GM12878 (cell line): ENCODE results near the gene LRP5. TPM values are rescaled to one million over a fixed set of nuclear protein-coding genes. Genes with fewer than 3 reads are reported as not detected.

Experiments
- BCLAF1 ChIP-seq: fragments of 450-650 bp; IDR thresholded peaks from 2 replicates; pipeline ENCODE4 v1.6.1; 2017; ENCODE audit warnings: antibody characterized with exemption, mild to moderate bottlenecking, moderate library complexity
- E4F1 ChIP-seq: fragments of 450-650 bp; IDR thresholded peaks from 2 replicates; pipeline ENCODE4 v1.6.1; 2018; ENCODE audit warnings: borderline replicate concordance, mild to moderate bottlenecking; ENCODE audit not compliant: partially characterized antibody
- IRF4 ChIP-seq: IDR thresholded peaks from 2 replicates; pipeline ENCODE4 v1.6.1; 2011; ENCODE audit warnings: low read depth, low read length
- JUND ChIP-seq: IDR thresholded peaks from 2 replicates; pipeline ENCODE4 v1.6.1; 2012; ENCODE audit warnings: low read depth, mild to moderate bottlenecking, low read length, improper control_type of control experiment, moderate library complexity
- MTA2 ChIP-seq: fragments of 450-650 bp; IDR thresholded peaks from 2 replicates; pipeline ENCODE4 v1.6.1; 2016; ENCODE audit warnings: low read depth, mild to moderate bottlenecking, moderate library complexity
- NR2C1 ChIP-seq: fragments of 450-650 bp; IDR thresholded peaks from 2 replicates; pipeline ENCODE4 v1.6.1; 2017; ENCODE audit warnings: antibody characterized with exemption, mild to moderate bottlenecking, moderate library complexity
- NR2F1 ChIP-seq: fragments of 450-650 bp; conservative IDR thresholded peaks from 2 replicates; pipeline ENCODE4 v1.6.1; 2017; ENCODE audit warnings: mild to moderate bottlenecking
- PAX5 ChIP-seq: IDR thresholded peaks from 2 replicates; pipeline ENCODE4 v1.6.1; 2011; ENCODE audit warnings: low read depth, low read length, borderline replicate concordance
- POLR2AphosphoS2 ChIP-seq: IDR thresholded peaks from 2 replicates; pipeline ENCODE4 v1.6.1; 2011; ENCODE audit warnings: low read depth, mild to moderate bottlenecking, low read length, improper control_type of control experiment, moderate library complexity
- RBBP5 ChIP-seq: fragments of 200-600 bp; sonication (generic); conservative IDR thresholded peaks from 2 replicates; pipeline ENCODE4 v1.6.1; 2016
- RELB ChIP-seq: fragments of 450-650 bp; IDR thresholded peaks from 2 replicates; pipeline ENCODE4 v1.6.1; 2017; ENCODE audit warnings: low read depth, mild to moderate bottlenecking, moderate library complexity
- SMARCA5 ChIP-seq: fragments of 450-650 bp; IDR thresholded peaks from 2 replicates; pipeline ENCODE4 v1.6.1; 2017; ENCODE audit warnings: mild to moderate bottlenecking
- STAT3 ChIP-seq: IDR thresholded peaks from 2 replicates; pipeline ENCODE4 v1.6.1; 2011; ENCODE audit warnings: low read depth, low read length, improper control_type of control experiment
- SUZ12 ChIP-seq: fragments of 200-600 bp; sonication (generic); IDR thresholded peaks from one replicate; pipeline ENCODE4 v1.6.1; 2018; ENCODE audit warnings: antibody characterized with exemption, mild to moderate bottlenecking; ENCODE audit not compliant: unreplicated experiment
- TAF1 ChIP-seq: IDR thresholded peaks from 2 replicates; pipeline ENCODE4 v1.6.1; 2011; ENCODE audit warnings: mild to moderate bottlenecking, low read depth, low read length, borderline replicate concordance
- TBL1XR1 ChIP-seq: IDR thresholded peaks from 2 replicates; pipeline ENCODE4 v1.6.1; 2012; ENCODE audit warnings: low read depth, low read length, improper control_type of control experiment
- YBX1 ChIP-seq: fragments of 450-650 bp; IDR thresholded peaks from 2 replicates; pipeline ENCODE4 v1.6.1; 2016; ENCODE audit warnings: antibody characterized with exemption
- polyA plus RNA-seq, 11 experiments: library from polyadenylated mRNA; depleted of rRNA in 4 of 11; unstranded in 6 of 11; stranded (reverse) in 5 of 11; fragments of >200 nt; fragmentation: Nextera tagmentation in 4 of 11; fragmentation: Illumina TruSeq in 1 of 11; extraction: Ambion mirVana in 4 of 11; extraction: Trizol in 1 of 11; gene quantifications; 1 replicate in 1 of 11; 2 replicates in 10 of 11; pipeline versions ENCODE4 v1.2.1 to v1.2.3, GENCODE V29; 2011 to 2016; ENCODE audit warnings: inconsistent platforms in 2 of 11, missing spikeins in 2 of 11, low read depth in 1 of 11
- total RNA-seq, 4 experiments: library from RNA; depleted of rRNA in 3 of 4; stranded (reverse); fragments of >200 nt in 3 of 4; fragmentation: Illumina TruSeq in 1 of 4; extraction: Trizol in 1 of 4; gene quantifications; 2 replicates each; pipeline versions ENCODE4 v1.2.1 to v1.2.3, GENCODE V29; 2013 to 2021

LRP5 gene
- total and polyA plus RNA-seq, 10 of the 15 experiments (the other 5 are each of a cell fraction or from before 2014, with no cell fraction given) = 0.37 to 34.0 (median 6.6) TPM

- TF ChIP-seq E4F1 (no peak), JUND (no peak), NR2F1 (no peak), TAF1 (no peak; the same call in 1 of the 2 replicates), BCLAF1 (no peak), IRF4 (peak; percentile 54), TBL1XR1 (peak; percentile 41; the same call in 1 of the 2 replicates), STAT3 (0 out of 2 replicates have a peak, but pooled peaks have one; percentile 52), POLR2AphosphoS2 (no peak), SMARCA5 (0 out of 2 replicates have a peak, but pooled peaks have one; percentile 26), MTA2 (peak; percentile 76), RBBP5 (no peak), RELB (peak; percentile 70; the same call in 1 of the 2 replicates), NR2C1 (no peak), SUZ12 (no peak), YBX1 (no peak), PAX5 (peak; percentile 72)
Measured at GRCh38 chr11:68282141-68282860, 30.1 kb upstream of the LRP5 start (continued).
